ENCODE data around the gene ASPN. TPM values are rescaled to one million over a fixed set of nuclear protein-coding genes. Genes with fewer than 3 reads are reported as not detected.

The ASPN gene
- total RNA-seq, 1 donor = 65.8 TPM

- no peak overlapping the region for H3K4me3 ChIP-seq (ENCODE audit: low read depth, low read length)
- TF ChIP-seq CTCF (IDR thresholded peaks at IDR 0.05; ENCODE audit: insufficient read depth, low read length) = no peak
- no peak for DNase-seq (ENCODE audit: low read depth)
Observed at GRCh38 chr9:92524881-92525280, 42.6 kb upstream of the ASPN start.

GRCh38 chr9:92522983-92523970, 41.0 kb upstream of the ASPN start:
- no peak overlapping the region for H3K4me3 ChIP-seq (ENCODE audit: low read depth, low read length)
- no peak for DNase-seq (ENCODE audit: low read depth)
- TF ChIP-seq CTCF (IDR thresholded peaks at IDR 0.05; ENCODE audit: insufficient read depth, low read length) = no peak

- TF ChIP-seq CTCF (IDR thresholded peaks at IDR 0.05; ENCODE audit: insufficient read depth, low read length) = no peak
- H3K4me3 ChIP-seq (ENCODE audit: low read depth, low read length) = no peak overlapping the region
- DNase-seq (ENCODE audit: low read depth) = no peak
Observed at GRCh38 chr9:92520837-92521236, 38.5 kb upstream of the ASPN start.

- TF ChIP-seq CTCF (IDR thresholded peaks at IDR 0.05; ENCODE audit: insufficient read depth, low read length) = no peak
- H3K4me3 ChIP-seq (ENCODE audit: low read depth, low read length) = no peak overlapping the region
- no peak for DNase-seq (ENCODE audit: low read depth)
Observed at GRCh38 chr9:92518199-92518598, 35.9 kb upstream of the ASPN start.

- TF ChIP-seq CTCF (IDR thresholded peaks at IDR 0.05; ENCODE audit: insufficient read depth, low read length) = no peak
- H3K4me3 ChIP-seq (ENCODE audit: low read depth, low read length) = no peak overlapping the region
- no peak for DNase-seq (ENCODE audit: low read depth)
Observed at GRCh38 chr9:92517046-92517445, 34.7 kb upstream of the ASPN start.

- no peak for TF ChIP-seq CTCF (IDR thresholded peaks at IDR 0.05; ENCODE audit: insufficient read depth, low read length)
- H3K4me3 ChIP-seq (ENCODE audit: low read depth, low read length) = no peak overlapping the region
- DNase-seq (ENCODE audit: low read depth) = no peak
Observed at GRCh38 chr9:92516521-92516920, 34.2 kb upstream of the ASPN start.

Data from fibroblast of the aortic adventitia (primary cell).